ENCODE results near the gene LARGE1. TPM values are rescaled to one million over a fixed set of nuclear protein-coding genes. Genes with fewer than 3 reads are reported as not detected.

LARGE1 gene
- total and polyA plus RNA-seq, 9 of the 15 experiments (the other 6 are each of a cell fraction or from before 2014, with no cell fraction given), result 0.01 to 0.66 (median 0.14) TPM; not detected in 2

DNA sequence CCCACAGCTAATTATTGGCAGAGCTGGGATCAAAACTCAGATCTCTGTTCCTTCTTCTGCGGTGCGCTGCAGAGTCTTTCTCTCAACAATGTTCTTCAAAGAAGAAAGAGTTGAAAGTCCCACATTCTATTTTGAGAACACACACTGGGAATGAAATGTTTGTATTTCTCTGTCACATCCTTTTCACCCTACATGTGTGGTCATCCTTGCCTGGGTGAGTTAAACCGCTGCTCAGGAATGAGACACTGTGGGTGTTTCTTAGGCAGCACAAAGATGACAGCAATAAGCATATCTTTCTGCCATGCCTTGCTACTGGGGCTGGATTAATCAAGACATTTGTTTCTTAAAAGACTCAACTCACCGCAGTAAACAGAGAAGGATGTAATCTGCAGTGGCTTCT lies 222.6 kb downstream of the LARGE1 start (continued):
- TF ChIP-seq, protein P1, sequence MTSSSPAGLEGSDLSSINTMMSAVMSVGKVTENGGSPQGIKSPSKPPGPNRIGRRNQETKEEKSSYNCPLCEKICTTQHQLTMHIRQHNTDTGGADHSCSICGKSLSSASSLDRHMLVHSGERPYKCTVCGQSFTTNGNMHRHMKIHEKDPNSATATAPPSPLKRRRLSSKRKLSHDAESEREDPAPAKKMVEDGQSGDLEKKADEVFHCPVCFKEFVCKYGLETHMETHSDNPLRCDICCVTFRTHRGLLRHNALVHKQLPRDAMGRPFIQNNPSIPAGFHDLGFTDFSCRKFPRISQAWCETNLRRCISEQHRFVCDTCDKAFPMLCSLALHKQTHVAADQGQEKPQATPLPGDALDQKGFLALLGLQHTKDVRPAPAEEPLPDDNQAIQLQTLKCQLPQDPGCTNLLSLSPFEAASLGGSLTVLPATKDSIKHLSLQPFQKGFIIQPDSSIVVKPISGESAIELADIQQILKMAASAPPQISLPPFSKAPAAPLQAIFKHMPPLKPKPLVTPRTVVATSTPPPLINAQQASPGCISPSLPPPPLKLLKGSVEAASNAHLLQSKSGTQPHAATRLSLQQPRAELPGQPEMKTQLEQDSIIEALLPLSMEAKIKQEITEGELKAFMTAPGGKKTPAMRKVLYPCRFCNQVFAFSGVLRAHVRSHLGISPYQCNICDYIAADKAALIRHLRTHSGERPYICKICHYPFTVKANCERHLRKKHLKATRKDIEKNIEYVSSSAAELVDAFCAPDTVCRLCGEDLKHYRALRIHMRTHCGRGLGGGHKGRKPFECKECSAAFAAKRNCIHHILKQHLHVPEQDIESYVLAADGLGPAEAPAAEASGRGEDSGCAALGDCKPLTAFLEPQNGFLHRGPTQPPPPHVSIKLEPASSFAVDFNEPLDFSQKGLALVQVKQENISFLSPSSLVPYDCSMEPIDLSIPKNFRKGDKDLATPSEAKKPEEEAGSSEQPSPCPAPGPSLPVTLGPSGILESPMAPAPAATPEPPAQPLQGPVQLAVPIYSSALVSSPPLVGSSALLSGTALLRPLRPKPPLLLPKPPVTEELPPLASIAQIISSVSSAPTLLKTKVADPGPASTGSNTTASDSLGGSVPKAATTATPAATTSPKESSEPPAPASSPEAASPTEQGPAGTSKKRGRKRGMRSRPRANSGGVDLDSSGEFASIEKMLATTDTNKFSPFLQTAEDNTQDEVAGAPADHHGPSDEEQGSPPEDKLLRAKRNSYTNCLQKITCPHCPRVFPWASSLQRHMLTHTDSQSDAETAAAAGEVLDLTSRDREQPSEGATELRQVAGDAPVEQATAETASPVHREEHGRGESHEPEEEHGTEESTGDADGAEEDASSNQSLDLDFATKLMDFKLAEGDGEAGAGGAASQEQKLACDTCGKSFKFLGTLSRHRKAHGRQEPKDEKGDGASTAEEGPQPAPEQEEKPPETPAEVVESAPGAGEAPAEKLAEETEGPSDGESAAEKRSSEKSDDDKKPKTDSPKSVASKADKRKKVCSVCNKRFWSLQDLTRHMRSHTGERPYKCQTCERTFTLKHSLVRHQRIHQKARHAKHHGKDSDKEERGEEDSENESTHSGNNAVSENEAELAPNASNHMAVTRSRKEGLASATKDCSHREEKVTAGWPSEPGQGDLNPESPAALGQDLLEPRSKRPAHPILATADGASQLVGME (CRISPR knock-in tag; IDR thresholded peaks at IDR 0.05), result no peak
- TF ChIP-seq DACH1 (IDR thresholded peaks at IDR 0.05; ENCODE audit: partially characterized antibody) (no peak), ARID2 (IDR thresholded peaks at IDR 0.05) (no peak), ELF1 (tag; IDR thresholded peaks at IDR 0.05) (no peak), POLR2B (IDR thresholded peaks at IDR 0.05; ENCODE audit: low read depth, partially characterized antibody) (no peak), BRD4 (IDR thresholded peaks at IDR 0.05) (no peak), KAT8 (IDR thresholded peaks at IDR 0.05; ENCODE audit: low read depth) (no peak), DNMT1 (IDR thresholded peaks at IDR 0.05) (no peak), SLC30A9 (CRISPR knock-in tag; IDR thresholded peaks at IDR 0.05) (no peak), FOSL1 (tag; conservative IDR thresholded peaks at IDR 0.05) (no peak), PHB2 (IDR thresholded peaks at IDR 0.05; ENCODE audit: low read depth) (no peak)
- TF ChIP-seq, protein P2, sequence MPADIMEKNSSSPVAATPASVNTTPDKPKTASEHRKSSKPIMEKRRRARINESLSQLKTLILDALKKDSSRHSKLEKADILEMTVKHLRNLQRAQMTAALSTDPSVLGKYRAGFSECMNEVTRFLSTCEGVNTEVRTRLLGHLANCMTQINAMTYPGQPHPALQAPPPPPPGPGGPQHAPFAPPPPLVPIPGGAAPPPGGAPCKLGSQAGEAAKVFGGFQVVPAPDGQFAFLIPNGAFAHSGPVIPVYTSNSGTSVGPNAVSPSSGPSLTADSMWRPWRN (IDR thresholded peaks at IDR 0.05; ENCODE audit: low read depth), result no peak
- TF ChIP-seq, protein P3, sequence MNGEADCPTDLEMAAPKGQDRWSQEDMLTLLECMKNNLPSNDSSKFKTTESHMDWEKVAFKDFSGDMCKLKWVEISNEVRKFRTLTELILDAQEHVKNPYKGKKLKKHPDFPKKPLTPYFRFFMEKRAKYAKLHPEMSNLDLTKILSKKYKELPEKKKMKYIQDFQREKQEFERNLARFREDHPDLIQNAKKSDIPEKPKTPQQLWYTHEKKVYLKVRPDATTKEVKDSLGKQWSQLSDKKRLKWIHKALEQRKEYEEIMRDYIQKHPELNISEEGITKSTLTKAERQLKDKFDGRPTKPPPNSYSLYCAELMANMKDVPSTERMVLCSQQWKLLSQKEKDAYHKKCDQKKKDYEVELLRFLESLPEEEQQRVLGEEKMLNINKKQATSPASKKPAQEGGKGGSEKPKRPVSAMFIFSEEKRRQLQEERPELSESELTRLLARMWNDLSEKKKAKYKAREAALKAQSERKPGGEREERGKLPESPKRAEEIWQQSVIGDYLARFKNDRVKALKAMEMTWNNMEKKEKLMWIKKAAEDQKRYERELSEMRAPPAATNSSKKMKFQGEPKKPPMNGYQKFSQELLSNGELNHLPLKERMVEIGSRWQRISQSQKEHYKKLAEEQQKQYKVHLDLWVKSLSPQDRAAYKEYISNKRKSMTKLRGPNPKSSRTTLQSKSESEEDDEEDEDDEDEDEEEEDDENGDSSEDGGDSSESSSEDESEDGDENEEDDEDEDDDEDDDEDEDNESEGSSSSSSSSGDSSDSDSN (IDR thresholded peaks at IDR 0.05; ENCODE audit: borderline replicate concordance in 1 of 2, low read depth in 2 of 2, low read length in 2 of 2), result no peak

All from K562 (cell line).